IMR-90 (cell line): ENCODE measurements around the gene PPT2. TPM values are rescaled to one million over a fixed set of nuclear protein-coding genes. Genes with fewer than 3 reads are reported as not detected.

ENCODE experiments used
- ATAC-seq: fragments of 200-7000 bp; cut with Tn5 transposase; 2 replicates; pipeline ENCODE4 v1.9.1; 2020; ENCODE audit warnings: low read depth, mild to moderate bottlenecking, moderate library complexity
- BruUV-seq: library from RNA; stranded (reverse); fragments of 400-500 nt; replicated peaks from 2 replicates; lab custom pipeline; 2021; lab: Mats Ljungman, UMichigan
- CTCF ChIA-PET: fragments of 300-600 bp; formaldehyde crosslinking; extraction: SDS; loops from one replicate; lab custom pipeline; 2021; ENCODE audit warnings: antibody characterized with exemption; lab: Yijun Ruan, JAX
- POLR2A ChIA-PET: fragments of 300-600 bp; sonication (Branson Sonifier 250); formaldehyde crosslinking; loops from one replicate; lab custom pipeline; 2022; ENCODE audit warnings: antibody characterized with exemption; ENCODE audit not compliant: unreplicated experiment; lab: Charles Lee
- DNase-seq: peaks from one replicate; pipeline ENCODE4 v3.0.0; 2013
- H2AFZ ChIP-seq: replicated peaks from 2 replicates; pipeline ENCODE3; 2013; ENCODE audit warnings: low read length, mild to moderate bottlenecking; ENCODE audit not compliant: poor library complexity
- H2AK5ac ChIP-seq: 2 replicates; pipeline ENCODE4 v1.6.1; 2013; ENCODE audit warnings: low read depth, low read length, inconsistent platforms
- H2AK9ac ChIP-seq: replicated peaks from 2 replicates; pipeline ENCODE3; 2013; ENCODE audit warnings: mild to moderate bottlenecking, low read depth, low read length, moderate library complexity; ENCODE audit not compliant: poor library complexity
- H2BK120ac ChIP-seq: 2 replicates; pipeline ENCODE4 v1.6.1; 2013; ENCODE audit warnings: low read depth, low read length, inconsistent platforms
- H2BK15ac ChIP-seq: 3 replicates; pipeline ENCODE4 v1.6.1; 2013; ENCODE audit warnings: low read depth, low read length, inconsistent platforms
- H2BK20ac ChIP-seq: 2 replicates; pipeline ENCODE4 v1.6.1; 2013; ENCODE audit warnings: low read depth, mild to moderate bottlenecking, inconsistent platforms, low read length, moderate library complexity
- H2BK5ac ChIP-seq: 2 replicates; pipeline ENCODE4 v1.6.1; 2013; ENCODE audit warnings: mild to moderate bottlenecking, low read depth, low read length, inconsistent platforms; ENCODE audit not compliant: poor library complexity, severe bottlenecking
- H3K14ac ChIP-seq: replicated peaks from 2 replicates; pipeline ENCODE4 v1.6.1; 2013; ENCODE audit warnings: low read depth, low read length, inconsistent platforms
- H3K18ac ChIP-seq: 2 replicates; pipeline ENCODE4 v1.6.1; 2013; ENCODE audit warnings: low read depth, low read length, control low read depth
- H3K23ac ChIP-seq: 2 replicates; pipeline ENCODE4 v1.6.1; 2013; ENCODE audit warnings: low read depth, low read length, inconsistent platforms
- H3K27ac ChIP-seq: 2 replicates; pipeline ENCODE4 v1.5.1; 2013; ENCODE audit warnings: mild to moderate bottlenecking, control low read depth, low read length; ENCODE audit not compliant: insufficient read depth
- H3K27me3 ChIP-seq: 2 replicates; pipeline ENCODE4 v1.6.1; 2013; ENCODE audit warnings: low read length; ENCODE audit not compliant: control insufficient read depth, insufficient read depth
- H3K36me3 ChIP-seq: 2 replicates; pipeline ENCODE4 v1.6.1; 2013; ENCODE audit warnings: low read length, mixed read lengths; ENCODE audit not compliant: control insufficient read depth, insufficient read depth
- H3K4ac ChIP-seq: 2 replicates; pipeline ENCODE4 v1.6.1; 2013; ENCODE audit warnings: low read depth, low read length, inconsistent platforms
- H3K4me1 ChIP-seq: 2 replicates; pipeline ENCODE4 v1.6.1; 2013; ENCODE audit warnings: low read length, mixed read lengths; ENCODE audit not compliant: control insufficient read depth, insufficient read depth
- H3K4me2 ChIP-seq: 2 replicates; pipeline ENCODE4 v1.6.1; 2013; ENCODE audit warnings: low read depth, mild to moderate bottlenecking, control low read depth, low read length, moderate library complexity
- H3K4me3 ChIP-seq: 2 replicates; pipeline ENCODE4 v1.5.1; 2013; ENCODE audit warnings: low read depth, mild to moderate bottlenecking, control low read depth, low read length, moderate library complexity; ENCODE audit not compliant: insufficient read depth
- H3K56ac ChIP-seq: 2 replicates; pipeline ENCODE4 v1.6.1; 2013; ENCODE audit warnings: low read length, inconsistent platforms; ENCODE audit not compliant: insufficient read depth; ENCODE audit errors: extremely low read depth
- H3K79me1 ChIP-seq, 2 experiments: 2 replicates each; pipeline ENCODE4 v1.6.1; 2013; ENCODE audit warnings: low read length in 2 of 2, inconsistent platforms in 1 of 2, low read depth in 1 of 2
- H3K9ac ChIP-seq: 2 replicates; pipeline ENCODE4 v1.6.1; 2013; ENCODE audit warnings: low read depth, low read length, control low read depth
- H3K9me1 ChIP-seq: 2 replicates; pipeline ENCODE4 v1.6.1; 2013; ENCODE audit warnings: low read length, inconsistent platforms; ENCODE audit not compliant: insufficient read depth
- H3K9me3 ChIP-seq: 2 replicates; pipeline ENCODE4 v1.6.1; 2013; ENCODE audit warnings: low read length; ENCODE audit not compliant: control insufficient read depth, insufficient read depth
- H4K20me1 ChIP-seq: 2 replicates; pipeline ENCODE4 v1.6.1; 2013; ENCODE audit warnings: low read length, inconsistent platforms; ENCODE audit not compliant: insufficient read depth
- H4K5ac ChIP-seq: 2 replicates; pipeline ENCODE4 v1.6.1; 2013; ENCODE audit warnings: mild to moderate bottlenecking, low read depth, low read length, control low read depth
- H4K8ac ChIP-seq, 2 experiments: 2 replicates each; pipeline ENCODE4 v1.6.1; 2013; ENCODE audit warnings: low read depth in 2 of 2, low read length in 2 of 2, control low read depth in 1 of 2, inconsistent platforms in 1 of 2
- H4K91ac ChIP-seq: 2 replicates; pipeline ENCODE4 v1.6.1; 2013; ENCODE audit warnings: low read depth, low read length, inconsistent platforms; ENCODE audit not compliant: insufficient read depth
- BHLHE40 ChIP-seq: fragments of 150-350 bp; IDR thresholded peaks from 2 replicates; pipeline ENCODE4 v1.6.1; 2016; ENCODE audit warnings: mild to moderate bottlenecking, low read depth, low read length
- CEBPB ChIP-seq: IDR thresholded peaks from 2 replicates; pipeline ENCODE4 v1.6.1; 2012; ENCODE audit warnings: low read depth, low read length, improper control_type of control experiment
- CHD1 ChIP-seq: IDR thresholded peaks from 2 replicates; pipeline ENCODE4 v1.6.1; 2012; ENCODE audit warnings: low read depth, low read length, improper control_type of control experiment
- MAZ ChIP-seq: IDR thresholded peaks from 2 replicates; pipeline ENCODE4 v1.6.1; 2012; ENCODE audit warnings: low read depth, mild to moderate bottlenecking, low read length, improper control_type of control experiment, moderate library complexity, borderline replicate concordance
- NFE2L2 ChIP-seq: fragments of 150-350 bp; IDR thresholded peaks from 2 replicates; pipeline ENCODE4 v1.6.1; 2016; ENCODE audit warnings: low read depth, mild to moderate bottlenecking, low read length
- RAD21 ChIP-seq: IDR thresholded peaks from 2 replicates; pipeline ENCODE4 v1.6.1; 2012; ENCODE audit warnings: low read length, improper control_type of control experiment
- USF2 ChIP-seq: fragments of 150-350 bp; IDR thresholded peaks from 2 replicates; pipeline ENCODE4 v1.6.1; 2017; ENCODE audit warnings: mild to moderate bottlenecking, antibody characterized with exemption, low read length, low read depth
- dilution Hi-C: fragments of 300-500 bp; cut with HindIII; formaldehyde crosslinking; loops from one replicate; pipeline ENCODE4 v1.14.3; 2018; ENCODE audit warnings: low sequenced_read_pairs; ENCODE audit not compliant: unreplicated experiment
- in situ Hi-C: fragments of 300-500 bp; cut with MboI; formaldehyde crosslinking; loops from 3 replicates; pipeline ENCODE4 v1.14.3; 2019; ENCODE audit warnings: low sequenced_read_pairs, inconsistent platforms, mixed read lengths
- intact Hi-C: fragments of 100-400 bp; cut with micrococcal nuclease; formaldehyde crosslinking; loops from 2 replicates; pipeline ENCODE4 v1.10.0; 2022
- polyA plus RNA-seq, 3 experiments: library from polyadenylated mRNA; depleted of rRNA; stranded (reverse); fragments of >200 nt; gene quantifications; 2 replicates each; pipeline ENCODE4 v1.2.3, GENCODE V29; 2012; ENCODE audit warnings: low replicate concordance in 1 of 3
- total RNA-seq: library from RNA; depleted of rRNA; stranded (reverse); fragments of >200 nt; gene quantifications from 2 replicates; pipeline ENCODE4 v1.2.3, GENCODE V29; 2012

Gene PPT2
- total and polyA plus RNA-seq, 2 of the 4 experiments (the other 2 are of a cell fraction), result 3.2 to 16.2 TPM

DNA sequence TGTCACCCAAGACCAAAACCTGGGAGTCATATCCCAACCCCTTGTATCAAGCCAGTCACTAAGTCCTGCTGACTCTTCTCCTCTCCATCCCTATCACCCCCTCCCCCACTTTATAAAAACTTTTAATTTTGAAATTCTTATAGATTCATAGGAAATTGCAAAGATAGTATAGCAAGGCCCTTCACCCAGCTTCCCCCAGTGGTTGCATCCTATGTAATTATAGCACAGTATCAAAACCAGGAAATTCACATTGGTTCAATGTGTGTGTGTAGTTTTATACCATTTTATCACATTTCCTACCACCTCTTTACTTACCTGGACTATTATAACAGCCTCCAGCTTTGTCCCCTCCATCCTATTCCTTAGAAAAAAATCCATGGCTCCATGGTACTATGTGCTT lies 4.1 kb downstream of the PPT2 start:
- no TSS peak for BruUV-seq
- POLR2A ChIA-PET, result no interaction called here
- CTCF ChIA-PET, result no interaction called here
- Histone ChIP-seq H3K9me3 (no peaks in the 10 kb centered on the region), H2BK15ac (no peak overlapping the region), H3K27me3 (no peaks in the 10 kb centered on the region), H2AK9ac (no peak overlapping the region), H2BK5ac (no peak overlapping the region), H3K9me1 (no peaks in the 10 kb centered on the region), H3K27ac (no peak overlapping the region), H2AK5ac (no peak overlapping the region), H3K23ac (no peak overlapping the region), H4K8ac (no peak overlapping the region), H4K5ac (no peak overlapping the region), H3K4ac (no peak overlapping the region), H3K18ac (no peak overlapping the region), H2BK20ac (no peak overlapping the region), H4K20me1 (no peaks in the 10 kb centered on the region), H3K4me2 (no peak overlapping the region), H3K4me1 (peaks cover 9% of the 10 kb centered on the region; the same call in 1 of the 2 replicates), H3K79me1 (peaks cover 6 to 27% of the 10 kb centered on the region in 2 experiments), H3K56ac (no peak overlapping the region), H3K36me3 (peaks cover 23% of the 10 kb centered on the region), H3K9ac (no peak overlapping the region), H2BK120ac (no peak overlapping the region), H3K4me3 (no peak overlapping the region), H3K14ac (no peak overlapping the region), H4K91ac (no peak overlapping the region), H2AFZ (no peak overlapping the region)
- TF ChIP-seq RAD21, result no peak
- TF ChIP-seq USF2, result no peak
- TF ChIP-seq CEBPB, result no peak
- no peak for TF ChIP-seq CHD1
- TF ChIP-seq NFE2L2, result no peak
- no peak for TF ChIP-seq BHLHE40
- TF ChIP-seq MAZ, result no peak
- ATAC-seq (no peak), DNase-seq (no peak)
- intact Hi-C loops (loop anchor here (10.0 kb wide), 1 partner anchor 113 kb away; no protein-coding TSS in a partner anchor), in situ Hi-C loops (loop anchor here (5.0 kb wide), 1 partner anchor 41 kb away; no protein-coding TSS in a partner anchor), dilution Hi-C loops (no loop called here)
